AG04449 (cell line): ENCODE results near the gene MOV10L1.
"Not testable (repeated sequence)": the region's sequence is repeated elsewhere in the genome, so short reads cannot be mapped to it uniquely, and the experiment has no call there.

Experiments
- CTCF ChIA-PET: fragments of 350-600 bp; formaldehyde crosslinking; extraction: SDS; loops from one replicate; lab custom pipeline; 2021; ENCODE audit warnings: antibody characterized with exemption; lab: Yijun Ruan, JAX
- POLR2A ChIA-PET: fragments of 400-600, 350-600 bp; formaldehyde crosslinking; extraction: SDS; loops from one replicate; lab custom pipeline; 2020; ENCODE audit warnings: antibody characterized with exemption, inconsistent platforms; lab: Yijun Ruan, JAX
- DNase-seq: peaks from one replicate; pipeline ENCODE4 v3.0.0-alpha.2; 2010; ENCODE audit warnings: low read depth, low spot score
- H3K4me3 ChIP-seq: 2 replicates; pipeline ENCODE4 v1.5.1; 2011; ENCODE audit warnings: low read depth, mild to moderate bottlenecking, control low read depth, low read length
- CTCF ChIP-seq: IDR thresholded peaks from one replicate; pipeline ENCODE4 v1.5.1; 2011; ENCODE audit warnings: mild to moderate bottlenecking, moderate library complexity, low read length, control low read depth, inconsistent platforms; ENCODE audit not compliant: insufficient read depth; ENCODE audit errors: missing control alignments

Gene MOV10L1

GRCh38 chr22:50161508-50162390, 71.9 kb downstream of the MOV10L1 start:
- TF ChIP-seq CTCF = no peak
- no peak overlapping the region for H3K4me3 ChIP-seq
- DNase-seq = no peak
- ChIA-PET POLR2A (no interaction called here), CTCF (interaction anchor here (1.1 kb wide), 1 partner anchor 13 kb away, joined by 3 read pairs; no protein-coding TSS in a partner anchor)

- H3K4me3 ChIP-seq = no peak overlapping the region
- TF ChIP-seq CTCF = no peak
- POLR2A ChIA-PET = no interaction called here
- CTCF ChIA-PET = interaction anchor here (1.1 kb wide), 1 partner anchor 13 kb away, joined by 3 read pairs; no protein-coding TSS in a partner anchor
- no peak for DNase-seq
Observed at GRCh38 chr22:50162391-50162956, 72.7 kb downstream of the MOV10L1 start.

GRCh38 chr22:50165436-50166123, 75.8 kb downstream of the MOV10L1 start:
- H3K4me3 ChIP-seq = no peak overlapping the region
- ChIA-PET POLR2A (no interaction called here), CTCF (interaction anchor here (2.6 kb wide), 1 partner anchor 17 kb away, joined by 11 read pairs; no protein-coding TSS in a partner anchor)
- no peak for TF ChIP-seq CTCF
- no peak for DNase-seq

- POLR2A ChIA-PET = no interaction called here
- CTCF ChIA-PET = interaction anchor here (0.6 to 1.0 kb wide), 2 partner anchors 39 to 102 kb away, joined by 3 to 4 read pairs; no protein-coding TSS in a partner anchor
- H3K4me3 ChIP-seq = no peak overlapping the region
- no peak for DNase-seq
- TF ChIP-seq CTCF = no peak
Observed at GRCh38 chr22:50167689-50168489, 78.1 kb downstream of the MOV10L1 start.

- H3K4me3 ChIP-seq, DNase-seq, POLR2A ChIA-PET: not testable (repeated sequence)
- CTCF ChIA-PET = interaction anchor here (1.0 kb wide), 1 partner anchor 38 kb away, joined by 5 read pairs; no protein-coding TSS in a partner anchor
Observed at GRCh38 chr22:50168490-50169180, 78.8 kb downstream of the MOV10L1 start.

- POLR2A ChIA-PET = no interaction called here
Observed at GRCh38 chr22:50169181-50169759, 79.5 kb downstream of the MOV10L1 start.

More at GRCh38 chr22:50169181-50169759, 79.5 kb downstream of the MOV10L1 start:
- no peak overlapping the region for H3K4me3 ChIP-seq
- no peak for TF ChIP-seq CTCF
- CTCF ChIA-PET = interaction anchor here (1.0 kb wide), 1 partner anchor 37 kb away, joined by 5 read pairs; no protein-coding TSS in a partner anchor
- DNase-seq = no peak
